Measurements from ENCODE around the gene KCNQ1. TPM values are rescaled to one million over a fixed set of nuclear protein-coding genes. Genes with fewer than 3 reads are reported as not detected.

The KCNQ1 gene
- total RNA-seq, 1 experiment from 2014 or later, result 2.5 TPM

GRCh38 chr11:2586793-2587131, 142.0 kb downstream of the KCNQ1 start (continued):
- TF ChIP-seq ZNF263 (CRISPR knock-in tag; IDR thresholded peaks at IDR 0.05; ENCODE audit: low read depth) (no peak), FOXJ3 (CRISPR knock-in tag; IDR thresholded peaks at IDR 0.05; ENCODE audit: borderline replicate concordance) (no peak), ERG (CRISPR knock-in tag; IDR thresholded peaks at IDR 0.05) (no peak)

GRCh38 chr11:2587132-2587930, 142.5 kb downstream of the KCNQ1 start:
- Mint-ChIP-seq H3K4me1 (no peaks in the 10 kb centered on the region), H3K36me3 (no peaks in the 10 kb centered on the region), H3K4me3 (no peak overlapping the region), H3K27ac (no peak overlapping the region), H3K27me3 (ENCODE audit: low read depth) (peaks cover 75% of the 10 kb centered on the region; the same call in 1 of the 2 replicates), H3K9me3 (no peaks in the 10 kb centered on the region)
- no peak for ATAC-seq
- ChIA-PET POLR2A (no interaction called here), CTCF (no interaction called here)
- TF ChIP-seq PRDM15 (CRISPR knock-in tag; IDR thresholded peaks at IDR 0.05), result no peak
- no peak for TF ChIP-seq ESRRA (CRISPR knock-in tag; IDR thresholded peaks at IDR 0.05; ENCODE audit: borderline replicate concordance)
- no peak for TF ChIP-seq ZNF425 (CRISPR knock-in tag; conservative IDR thresholded peaks at IDR 0.05)
- no peak for TF ChIP-seq CREB1 (CRISPR knock-in tag; IDR thresholded peaks at IDR 0.05)
- no peak for TF ChIP-seq CBFB (CRISPR knock-in tag; IDR thresholded peaks at IDR 0.05; ENCODE audit: low read depth)
- no peak for TF ChIP-seq FOXK1 (CRISPR knock-in tag; IDR thresholded peaks at IDR 0.05)
- no peak for TF ChIP-seq ZNF138 (CRISPR knock-in tag; conservative IDR thresholded peaks at IDR 0.05)
- no peak for DNase-seq (ENCODE audit: low spot score)

GRCh38 chr11:2587976-2588748, 143.4 kb downstream of the KCNQ1 start:
- H3K36me3 Mint-ChIP-seq, result no peaks in the 10 kb centered on the region
- ChIA-PET POLR2A (no interaction called here), CTCF (no interaction called here)
- DNase-seq (ENCODE audit: low spot score) (no peak), ATAC-seq (no peak)
- H3K9me3 Mint-ChIP-seq, result no peaks in the 10 kb centered on the region
- TF ChIP-seq NFYB (CRISPR knock-in tag; conservative IDR thresholded peaks at IDR 0.05; ENCODE audit: low read depth) (no peak), SOX15 (CRISPR knock-in tag; IDR thresholded peaks at IDR 0.05) (no peak), ZMAT4 (CRISPR knock-in tag; IDR thresholded peaks at IDR 0.05) (no peak)
- H3K27me3 Mint-ChIP-seq (ENCODE audit: low read depth), result peaks cover 75% of the 10 kb centered on the region; the same call in 1 of the 2 replicates
- H3K4me1 Mint-ChIP-seq, result no peaks in the 10 kb centered on the region
- no peak overlapping the region for H3K27ac Mint-ChIP-seq
- no peak overlapping the region for H3K4me3 Mint-ChIP-seq

All from WTC11 (cell line).